Measurements from ENCODE around the gene HSPA12B. TPM values are rescaled to one million over a fixed set of nuclear protein-coding genes. Genes with fewer than 3 reads are reported as not detected.

Gene HSPA12B
- total RNA-seq, 1 donor from 2014 or later = 0.44 TPM

DNA sequence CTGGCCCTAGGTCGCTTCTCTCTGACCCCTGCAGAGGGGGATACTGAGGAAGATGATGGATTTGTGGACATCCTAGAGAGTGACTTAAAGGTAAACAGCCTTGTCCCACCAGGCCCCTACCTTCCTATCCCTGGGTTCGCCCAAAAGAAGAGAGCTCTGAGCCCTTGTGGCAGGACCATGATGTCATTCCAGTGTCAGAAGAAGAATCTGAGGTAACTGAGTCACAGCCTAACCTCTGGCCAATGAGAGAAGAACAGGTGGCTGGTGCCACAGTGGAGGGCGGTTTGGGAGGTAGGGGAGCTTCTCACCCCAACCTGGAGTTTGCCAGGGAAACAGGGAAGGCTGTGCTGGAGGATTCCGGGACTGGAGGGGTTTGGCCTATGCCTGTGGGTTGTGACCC lies 68.8 kb downstream of the HSPA12B start:
- Mint-ChIP-seq H3K4me1 (ENCODE audit: low read depth, unreplicated experiment) (peaks cover 53% of the 10 kb centered on the region), H3K4me3 (ENCODE audit: unreplicated experiment) (no peak overlapping the region)
- DNase-seq = no peak

DNA sequence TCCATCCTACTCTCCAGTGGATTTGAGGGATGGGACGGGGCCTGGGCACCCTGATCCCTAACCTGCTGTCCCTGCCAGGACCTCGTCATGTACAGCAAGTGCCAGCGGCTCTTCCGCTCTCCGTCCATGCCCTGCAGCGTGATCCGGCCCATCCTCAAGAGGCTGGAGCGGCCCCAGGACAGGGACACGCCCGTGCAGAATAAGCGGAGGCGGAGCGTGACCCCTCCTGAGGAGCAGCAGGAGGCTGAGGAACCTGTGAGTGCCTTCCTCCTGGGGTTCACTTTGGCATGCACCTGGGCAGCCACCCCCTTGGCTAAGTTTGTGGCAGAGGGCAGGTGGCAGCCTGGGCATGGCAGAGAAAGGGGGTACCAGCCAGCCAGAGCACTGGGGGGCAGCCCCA lies 69.4 kb downstream of the HSPA12B start:
- no peak overlapping the region for H3K4me3 Mint-ChIP-seq (ENCODE audit: unreplicated experiment)
- peaks cover 17% of the 10 kb centered on the region for H3K27me3 Mint-ChIP-seq (ENCODE audit: unreplicated experiment)
- H3K27ac Mint-ChIP-seq (ENCODE audit: unreplicated experiment) = no peak overlapping the region
- H3K9me3 Mint-ChIP-seq (ENCODE audit: unreplicated experiment) = peaks cover 14% of the 10 kb centered on the region
- peaks cover 7% of the 10 kb centered on the region for H3K36me3 Mint-ChIP-seq (ENCODE audit: unreplicated experiment)
- peaks cover 55% of the 10 kb centered on the region for H3K4me1 Mint-ChIP-seq (ENCODE audit: low read depth, unreplicated experiment)
- no peak for DNase-seq
- TF ChIP-seq, protein P1, sequence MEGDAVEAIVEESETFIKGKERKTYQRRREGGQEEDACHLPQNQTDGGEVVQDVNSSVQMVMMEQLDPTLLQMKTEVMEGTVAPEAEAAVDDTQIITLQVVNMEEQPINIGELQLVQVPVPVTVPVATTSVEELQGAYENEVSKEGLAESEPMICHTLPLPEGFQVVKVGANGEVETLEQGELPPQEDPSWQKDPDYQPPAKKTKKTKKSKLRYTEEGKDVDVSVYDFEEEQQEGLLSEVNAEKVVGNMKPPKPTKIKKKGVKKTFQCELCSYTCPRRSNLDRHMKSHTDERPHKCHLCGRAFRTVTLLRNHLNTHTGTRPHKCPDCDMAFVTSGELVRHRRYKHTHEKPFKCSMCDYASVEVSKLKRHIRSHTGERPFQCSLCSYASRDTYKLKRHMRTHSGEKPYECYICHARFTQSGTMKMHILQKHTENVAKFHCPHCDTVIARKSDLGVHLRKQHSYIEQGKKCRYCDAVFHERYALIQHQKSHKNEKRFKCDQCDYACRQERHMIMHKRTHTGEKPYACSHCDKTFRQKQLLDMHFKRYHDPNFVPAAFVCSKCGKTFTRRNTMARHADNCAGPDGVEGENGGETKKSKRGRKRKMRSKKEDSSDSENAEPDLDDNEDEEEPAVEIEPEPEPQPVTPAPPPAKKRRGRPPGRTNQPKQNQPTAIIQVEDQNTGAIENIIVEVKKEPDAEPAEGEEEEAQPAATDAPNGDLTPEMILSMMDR (IDR thresholded peaks at IDR 0.05; ENCODE audit: partially characterized antibody, unreplicated experiment) = no peak

More for the DNA sequence above, 68.8 kb downstream of the HSPA12B start:
- Mint-ChIP-seq H3K27ac (ENCODE audit: unreplicated experiment) (no peak overlapping the region), H3K36me3 (ENCODE audit: unreplicated experiment) (peaks cover 7% of the 10 kb centered on the region), H3K9me3 (ENCODE audit: unreplicated experiment) (peaks cover 14% of the 10 kb centered on the region), H3K27me3 (ENCODE audit: unreplicated experiment) (peaks cover 17% of the 10 kb centered on the region)
- TF ChIP-seq, protein P1 (IDR thresholded peaks at IDR 0.05; ENCODE audit: partially characterized antibody, unreplicated experiment) = no peak

Other genes starting within 250 kb of the HSPA12B start
- not detected for gene GFRA4, start 69.3 kb upstream of the HSPA12B start, total RNA-seq (ENCODE audit: unreplicated experiment)
- 0.27 TPM for gene ADAM33, start 50.7 kb upstream of the HSPA12B start, total RNA-seq (ENCODE audit: unreplicated experiment)
- not detected for gene SIGLEC1, start 20.1 kb upstream of the HSPA12B start, total RNA-seq (ENCODE audit: unreplicated experiment)
- gene ADISSP, start 35.1 kb downstream of the HSPA12B start, total RNA-seq (ENCODE audit: unreplicated experiment) = 54.6 TPM
- gene SPEF1, start 48.8 kb downstream of the HSPA12B start, total RNA-seq (ENCODE audit: unreplicated experiment) = 0.22 TPM
- gene CENPB, start 54.1 kb downstream of the HSPA12B start, total RNA-seq (ENCODE audit: unreplicated experiment) = 47.1 TPM
- gene CDC25B, start 63.6 kb downstream of the HSPA12B start, total RNA-seq (ENCODE audit: unreplicated experiment) = 27.6 TPM
- gene AP5S1, start 87.9 kb downstream of the HSPA12B start, total RNA-seq (ENCODE audit: unreplicated experiment) = 8.1 TPM
- gene MAVS, start 114.1 kb downstream of the HSPA12B start, total RNA-seq (ENCODE audit: unreplicated experiment) = 25.8 TPM
- gene PANK2, start 156.7 kb downstream of the HSPA12B start, total RNA-seq (ENCODE audit: unreplicated experiment) = 60.3 TPM